ENCODE results near the gene CIZ1. TPM values are rescaled to one million over a fixed set of nuclear protein-coding genes. Genes with fewer than 3 reads are reported as not detected.
A peak's percentile ranks its signal among the peaks of the same experiment; 100 is the strongest.

CIZ1 gene
- total and polyA plus RNA-seq, 2 experiments from 2014 or later: 48.5 to 73.1 TPM

- H3K27me3 ChIP-seq (replicated peaks; ENCODE audit: insufficient read depth): no peaks in the 10 kb centered on the region
- H3K9ac ChIP-seq: peak within 1 kb of the TSS; percentile 57
- peaks cover 9% of the 10 kb centered on the region for H3K4me1 ChIP-seq (ENCODE audit: insufficient read depth)
- no peaks in the 10 kb centered on the region for H4K20me1 ChIP-seq (ENCODE audit: insufficient read depth)
- peak within 1 kb of the TSS; percentile 83 for H3K4me2 ChIP-seq (ENCODE audit: unreplicated experiment)
- in situ Hi-C loops (cut with MboI): no loop called here
- no peaks in the 10 kb centered on the region for H3K9me2 ChIP-seq (ENCODE audit: insufficient read depth)
- H3K79me2 ChIP-seq (ENCODE audit: insufficient read depth): peaks cover 15% of the 10 kb centered on the region; the same call in 1 of the 2 replicates
- H3K36me3 ChIP-seq (ENCODE audit: low read depth): no peaks in the 10 kb centered on the region
- peak within 1 kb of the TSS; percentile 21; the same call in 1 of the 2 replicates for H3K27ac ChIP-seq
- DNase-seq: peak; percentile 86
- peak within 1 kb of the TSS; percentile 75 for H3K4me3 ChIP-seq
- H2AFZ ChIP-seq: peak within 1 kb of the TSS; percentile 62
- 2% methylated on average over 46 to 54 of the region's 72 CpGs for whole genome bisulfite sequencing, 2 experiments (ENCODE audit: low coverage in 1 of 2, low lambda C conversion rate in 2 of 2, missing lambda C conversion rate in 2 of 2)
- peaks cover 11% of the 10 kb centered on the region; the same call in 1 of the 2 replicates for H3F3A ChIP-seq (ENCODE audit: insufficient read depth)
- H3K9me3 ChIP-seq (ENCODE audit: low read depth): no peaks in the 10 kb centered on the region
- TF ChIP-seq EZH2 (IDR thresholded peaks at IDR 0.05; ENCODE audit: insufficient read depth, poor library complexity, severe bottlenecking): no peak
- no peak for TF ChIP-seq EZH2phosphoT487 (IDR thresholded peaks at IDR 0.05; ENCODE audit: insufficient read depth, low read depth)
These were observed 11.8 kb upstream of the CIZ1 start, which contains the start of gene DNM1 for GRCh38 chr9:128203024-128203706. Gene DNM1 (plus strand): TSS chr9:128203379. CDS start chr9:128203471, 92 bp downstream.

GRCh38 chr9:128202648-128203023 is 11.3 kb upstream of the CIZ1 start:
- in situ Hi-C loops (cut with MboI): no loop called here
- peak overlapping the region; percentile 47 for H3K4me2 ChIP-seq (ENCODE audit: unreplicated experiment)
- no peak for DNase-seq

GRCh38 chr9:128201441-128202369 is 10.3 kb upstream of the CIZ1 start:
- Histone ChIP-seq H4K20me1 (ENCODE audit: insufficient read depth) (no peaks in the 10 kb centered on the region), H3K79me2 (ENCODE audit: insufficient read depth) (peaks cover 15% of the 10 kb centered on the region; the same call in 1 of the 2 replicates), H3K4me1 (ENCODE audit: insufficient read depth) (peaks cover 9% of the 10 kb centered on the region), H3K36me3 (ENCODE audit: low read depth) (no peaks in the 10 kb centered on the region), H3K9me3 (ENCODE audit: low read depth) (no peaks in the 10 kb centered on the region), H3K4me3 (no peak overlapping the region), H3K27ac (peak overlapping the region; percentile 21; the same call in 1 of the 2 replicates), H2AFZ (peak overlapping the region; percentile 29; the same call in 1 of the 2 replicates), H3K9ac (no peak overlapping the region), H3K27me3 (replicated peaks; ENCODE audit: insufficient read depth) (no peaks in the 10 kb centered on the region), H3K4me2 (ENCODE audit: unreplicated experiment) (no peak overlapping the region), H3F3A (ENCODE audit: insufficient read depth) (peaks cover 11% of the 10 kb centered on the region; the same call in 1 of the 2 replicates), H3K9me2 (ENCODE audit: insufficient read depth) (no peaks in the 10 kb centered on the region)
- WGBS, 2 experiments (ENCODE audit: low coverage in 1 of 2, low lambda C conversion rate in 2 of 2, missing lambda C conversion rate in 2 of 2): 57 to 61% methylated on average over 13 of the region's 13 CpGs
- TF ChIP-seq EZH2phosphoT487 (IDR thresholded peaks at IDR 0.05; ENCODE audit: insufficient read depth, low read depth): no peak
- in situ Hi-C loops (cut with MboI): no loop called here
- peak; percentile 62 for DNase-seq

More at GRCh38 chr9:128202648-128203023, 11.3 kb upstream of the CIZ1 start:
- Histone ChIP-seq H3F3A (ENCODE audit: insufficient read depth) (peaks cover 11% of the 10 kb centered on the region; the same call in 1 of the 2 replicates), H3K9ac (0 out of 2 replicates have a peak overlapping the region, but pooled peaks have one; percentile 1), H2AFZ (peak overlapping the region; percentile 48), H3K4me1 (ENCODE audit: insufficient read depth) (peaks cover 9% of the 10 kb centered on the region), H4K20me1 (ENCODE audit: insufficient read depth) (no peaks in the 10 kb centered on the region), H3K79me2 (ENCODE audit: insufficient read depth) (peaks cover 15% of the 10 kb centered on the region; the same call in 1 of the 2 replicates), H3K4me3 (no peak overlapping the region), H3K27me3 (replicated peaks; ENCODE audit: insufficient read depth) (no peaks in the 10 kb centered on the region), H3K27ac (peak overlapping the region; percentile 21; the same call in 1 of the 2 replicates), H3K9me2 (ENCODE audit: insufficient read depth) (no peaks in the 10 kb centered on the region), H3K36me3 (ENCODE audit: low read depth) (no peaks in the 10 kb centered on the region), H3K9me3 (ENCODE audit: low read depth) (no peaks in the 10 kb centered on the region)
- TF ChIP-seq EZH2phosphoT487 (IDR thresholded peaks at IDR 0.05; ENCODE audit: insufficient read depth, low read depth) (no peak), EZH2 (IDR thresholded peaks at IDR 0.05; ENCODE audit: insufficient read depth, poor library complexity, severe bottlenecking) (no peak)
- 0% methylated on average over 2 of the region's 2 CpGs for WGBS, 2 experiments (ENCODE audit: low coverage in 1 of 2, low lambda C conversion rate in 2 of 2, missing lambda C conversion rate in 2 of 2)

GRCh38 chr9:128193469-128194096 is 2.2 kb upstream of the CIZ1 start:
- no peak for DNase-seq
- Histone ChIP-seq H3K4me2 (ENCODE audit: unreplicated experiment) (peak overlapping the region; percentile 89), H3K4me1 (ENCODE audit: insufficient read depth) (peaks cover 8% of the 10 kb centered on the region), H3K36me3 (ENCODE audit: low read depth) (peaks cover 5% of the 10 kb centered on the region; the same call in 1 of the 2 replicates), H3K9me2 (ENCODE audit: insufficient read depth) (no peaks in the 10 kb centered on the region), H3K27me3 (replicated peaks; ENCODE audit: insufficient read depth) (no peaks in the 10 kb centered on the region), H2AFZ (peak overlapping the region; percentile 90), H3K9ac (peak overlapping the region; percentile 98), H3K9me3 (ENCODE audit: low read depth) (no peaks in the 10 kb centered on the region), H3F3A (ENCODE audit: insufficient read depth) (peaks cover 9% of the 10 kb centered on the region; the same call in 1 of the 2 replicates), H3K4me3 (peak overlapping the region; percentile 82), H4K20me1 (ENCODE audit: insufficient read depth) (no peaks in the 10 kb centered on the region), H3K27ac (peak overlapping the region; percentile 67), H3K79me2 (ENCODE audit: insufficient read depth) (peaks cover 26% of the 10 kb centered on the region)
- in situ Hi-C loops (cut with MboI): no loop called here
- 77 to 78% methylated on average over 14 of the region's 14 CpGs for WGBS, 2 experiments (ENCODE audit: low coverage in 1 of 2, low lambda C conversion rate in 2 of 2, missing lambda C conversion rate in 2 of 2)
- TF ChIP-seq EZH2phosphoT487 (IDR thresholded peaks at IDR 0.05; ENCODE audit: insufficient read depth, low read depth): no peak
